CD4-positive, alpha-beta T cell treated with Interferon alpha-2 for 1 hour (primary cell): ENCODE measurements around the gene DGKE.

Source experiments
- DNase-seq, 2 donors: peaks; one replicate each; pipeline ENCODE4 v3.0.0-alpha.2; 2020 to 2022

Gene DGKE

DNA sequence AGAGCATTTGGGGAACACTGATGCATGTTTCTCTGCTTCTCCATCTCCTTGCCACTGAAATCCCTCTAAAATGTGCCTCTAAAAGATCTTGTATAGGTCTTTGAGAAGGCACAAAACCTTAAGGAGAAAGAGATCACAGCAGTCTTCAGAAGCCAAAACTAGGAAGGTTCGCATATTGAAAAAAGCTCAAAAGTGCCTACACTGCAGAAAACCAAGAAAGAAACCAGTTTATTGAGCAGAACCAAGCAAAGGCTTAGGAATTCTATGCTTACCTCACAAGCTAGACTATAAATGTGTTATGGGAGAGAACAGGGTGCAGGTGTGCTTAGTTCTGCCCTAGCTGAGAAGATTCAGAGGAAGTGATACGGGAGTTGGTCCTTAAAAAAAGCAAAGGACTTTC is 16.6 kb downstream of the DGKE start:
- DNase-seq = no peak

DNA sequence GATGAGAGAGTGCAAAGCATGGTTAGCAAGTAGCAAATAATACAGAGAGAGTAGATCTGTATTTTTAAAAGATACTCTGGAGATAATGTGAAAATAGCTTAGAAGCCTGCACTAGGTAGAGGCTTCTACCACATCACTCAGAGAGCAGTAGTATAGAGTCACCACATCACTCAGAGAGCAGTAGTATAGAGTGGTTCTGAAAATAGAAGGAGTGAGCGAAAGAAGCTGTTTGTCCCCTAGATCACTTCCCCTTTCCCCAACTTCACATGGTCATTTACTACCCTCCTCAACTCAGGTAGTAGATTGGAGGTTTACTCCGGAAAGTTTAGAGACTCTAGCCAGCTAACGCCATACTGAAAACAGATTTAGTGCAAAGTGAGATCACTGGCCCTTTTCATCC is 17.1 kb downstream of the DGKE start:
- DNase-seq = no peak

DNA sequence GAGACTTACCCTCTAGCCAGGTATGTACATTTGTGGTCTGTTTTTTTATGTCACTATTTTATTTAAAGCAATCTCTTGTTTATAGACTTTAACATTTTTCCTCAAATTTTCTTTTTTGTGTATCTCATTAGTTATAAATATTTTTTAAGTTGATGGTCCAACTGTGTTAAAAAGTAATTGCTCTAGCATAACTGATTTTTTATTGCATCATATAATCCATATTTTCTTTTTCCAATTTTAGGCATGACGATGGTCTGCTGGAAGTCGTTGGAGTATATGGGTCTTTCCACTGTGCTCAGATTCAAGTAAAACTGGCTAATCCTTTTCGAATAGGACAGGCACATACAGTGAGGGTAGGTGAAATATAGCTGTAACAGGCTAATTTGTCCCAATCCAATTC is 27.9 kb downstream of the DGKE start:
- DNase-seq = no peak

DNA sequence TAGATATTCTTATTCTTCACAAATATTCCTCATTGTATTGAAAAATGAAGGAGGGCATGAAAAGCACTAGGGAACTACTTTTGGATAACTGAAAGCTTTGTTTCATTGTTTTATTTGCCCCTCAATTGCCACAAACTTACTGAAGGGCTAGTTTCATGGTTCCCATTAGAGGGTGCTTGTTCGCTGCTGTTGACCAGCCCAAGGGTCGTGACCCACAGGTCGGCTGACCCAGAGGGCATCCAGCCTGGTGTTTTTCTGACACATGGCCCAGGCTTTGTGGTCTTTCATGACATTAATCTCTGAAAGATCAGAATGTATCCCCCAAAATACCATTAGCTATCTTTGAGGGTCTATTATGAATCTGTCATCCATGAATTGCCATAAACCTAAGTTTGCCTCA is 30.0 kb downstream of the DGKE start:
- no peak for DNase-seq

GRCh38 chr17:56866076-56866475 is 32.1 kb downstream of the DGKE start:
- no peak for DNase-seq

DNA sequence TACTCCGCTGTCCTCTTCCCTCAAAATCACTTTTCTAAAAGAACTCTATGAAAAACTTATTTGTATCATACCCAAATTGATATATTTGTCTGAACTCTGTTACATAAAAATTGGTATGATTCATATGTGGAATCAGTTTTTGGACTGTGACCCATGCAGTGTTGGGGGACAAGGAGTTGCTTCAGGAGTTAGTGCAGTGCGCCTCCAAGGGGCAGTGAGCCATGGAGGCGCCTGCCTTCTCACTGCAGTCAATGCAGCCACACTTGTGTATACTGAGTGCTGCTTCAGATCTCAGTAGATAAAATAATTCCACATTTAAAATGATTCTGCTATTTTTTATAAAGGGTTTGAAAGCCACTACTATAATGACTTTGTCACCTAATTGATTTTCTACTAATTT is 32.5 kb downstream of the DGKE start:
- no peak for DNase-seq

DNA sequence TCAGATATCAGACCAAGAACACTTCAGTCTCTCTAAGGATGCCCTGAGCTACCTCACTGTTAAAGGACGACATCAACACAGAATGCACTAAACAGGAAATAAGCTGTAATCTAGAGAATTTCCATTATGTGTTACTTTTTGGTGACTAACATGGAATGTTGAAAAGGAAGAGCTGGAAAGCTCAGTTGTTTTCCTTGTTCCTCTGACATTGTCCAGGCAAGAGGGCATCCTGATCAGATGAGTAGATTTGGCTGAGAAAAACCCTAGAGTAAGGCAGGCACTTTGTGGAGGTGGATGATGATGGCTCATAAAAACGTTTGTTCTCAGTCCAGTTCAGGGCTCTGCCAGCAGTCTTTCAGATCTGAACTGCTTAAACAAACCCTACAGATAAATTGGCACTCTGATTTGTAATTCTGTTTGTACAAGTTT is 34.0 kb downstream of the DGKE start:
- DNase-seq = no peak

DNA sequence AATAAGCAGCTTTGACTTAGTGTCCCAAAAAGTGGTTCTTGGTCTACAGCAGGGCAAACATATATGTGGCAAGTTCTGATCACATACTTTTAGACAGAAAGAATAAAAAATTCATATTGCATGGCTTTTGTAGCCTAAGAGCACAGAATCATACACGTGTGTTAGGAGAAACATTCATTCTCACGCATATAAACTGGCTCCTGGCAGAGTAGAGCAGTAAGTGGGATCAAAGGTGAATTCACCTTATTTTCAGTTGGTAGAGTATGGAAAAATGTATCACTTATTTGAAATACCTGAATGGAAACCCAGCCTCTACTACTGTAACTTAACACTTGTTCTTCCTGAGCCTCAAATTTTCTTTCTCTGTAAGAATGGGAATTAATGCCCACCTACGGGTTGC is 34.8 kb downstream of the DGKE start:
- DNase-seq = no peak

- DNase-seq = peak in 1 of 2 donors; percentile 13
These were observed 36.2 kb downstream of the DGKE start for GRCh38 chr17:56870081-56870651.

DNA sequence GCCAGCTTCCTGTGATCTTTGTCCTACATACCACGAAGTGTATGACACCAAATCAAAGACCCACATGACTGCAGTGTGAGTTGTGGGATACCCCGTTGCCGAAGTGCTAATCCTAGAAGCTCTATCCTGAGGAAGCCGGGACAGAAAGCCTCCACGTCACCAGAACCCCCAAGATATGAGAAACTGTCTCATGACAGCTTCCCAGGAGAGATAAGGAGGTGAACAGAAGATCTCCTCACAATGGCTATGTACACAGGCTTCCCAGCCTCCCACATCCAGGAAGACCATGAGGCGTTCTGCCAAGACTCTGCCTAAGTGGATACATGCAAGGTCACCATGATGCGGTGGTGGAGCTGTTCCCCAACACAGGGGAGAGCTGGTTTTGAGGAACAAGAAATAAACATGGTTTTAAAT is 42.8 kb downstream of the DGKE start:
- DNase-seq = no peak

DNA sequence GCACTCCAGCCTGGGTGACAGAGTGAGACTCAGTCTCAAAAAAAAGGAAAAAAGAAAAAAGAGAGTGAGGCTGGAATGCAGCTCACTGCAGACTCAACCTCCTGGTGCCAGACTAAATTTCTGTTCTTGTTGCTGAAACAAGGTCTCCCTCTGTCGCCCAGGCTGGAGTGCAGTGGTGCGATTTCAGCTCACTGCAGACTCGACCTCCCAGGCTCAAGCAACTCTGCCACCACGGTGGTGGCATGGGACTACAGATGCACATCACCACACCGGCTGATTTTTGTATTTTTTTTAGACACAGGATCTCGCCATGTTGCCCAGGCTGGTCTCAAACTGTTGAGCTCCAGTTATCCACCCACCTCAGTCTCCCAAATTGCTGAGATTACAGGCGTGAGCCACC is 45.3 kb downstream of the DGKE start:
- no peak for DNase-seq

- no peak for DNase-seq
These were observed 46.2 kb downstream of the DGKE start for GRCh38 chr17:56880133-56880532.

DNA sequence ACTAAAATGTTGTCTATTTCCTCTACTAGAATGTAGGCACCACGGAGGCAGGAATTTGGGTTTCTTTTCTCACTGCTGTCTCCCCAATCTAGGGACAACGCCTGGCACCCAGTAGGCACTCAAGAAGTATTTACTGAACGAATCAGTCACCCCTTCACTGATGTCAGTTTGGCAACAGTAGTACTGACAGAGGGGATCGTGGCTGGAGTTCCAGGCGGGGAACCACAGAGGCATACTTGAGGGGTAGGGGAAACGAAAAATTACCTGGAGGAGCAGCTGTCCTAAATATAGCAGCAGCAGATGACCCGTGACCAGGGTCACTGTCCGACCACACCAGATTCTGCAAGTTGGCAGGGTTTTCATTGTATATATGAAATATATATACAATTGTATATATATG is 46.6 kb downstream of the DGKE start:
- DNase-seq = no peak

DNA sequence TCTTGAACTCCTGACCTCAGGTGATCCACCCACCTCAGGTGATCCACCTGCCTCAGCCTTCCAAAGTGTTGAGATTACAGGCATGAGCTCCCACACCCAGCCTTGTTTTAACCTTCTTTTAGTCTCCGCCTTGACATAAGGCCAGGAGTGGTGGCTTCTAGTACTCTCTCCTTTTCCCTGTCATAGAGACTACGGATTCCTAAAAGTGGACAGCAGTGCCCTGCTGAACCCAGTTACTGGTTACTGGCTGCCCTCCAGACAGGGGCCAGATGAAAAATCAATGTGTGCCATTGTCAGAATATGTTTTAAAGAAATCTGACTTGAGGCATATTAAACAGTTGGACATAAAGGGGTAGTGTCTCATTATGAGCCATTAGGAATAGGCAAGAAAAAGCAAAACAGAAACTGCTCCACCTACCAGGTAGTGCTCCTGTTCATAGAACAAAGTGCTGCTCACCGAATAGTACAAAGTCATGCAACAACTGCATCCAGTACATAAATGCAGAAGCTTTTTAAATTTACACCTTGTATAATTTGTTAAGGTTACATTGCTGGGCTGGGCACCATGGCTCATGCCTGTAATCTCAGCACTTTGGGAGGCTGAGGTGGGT is 47.8 kb downstream of the DGKE start:
- no peak for DNase-seq

GRCh38 chr17:56883616-56884015 is 49.7 kb downstream of the DGKE start:
- DNase-seq = no peak

- DNase-seq = no peak
These were observed 50.7 kb downstream of the DGKE start for GRCh38 chr17:56884483-56885311.

DNA sequence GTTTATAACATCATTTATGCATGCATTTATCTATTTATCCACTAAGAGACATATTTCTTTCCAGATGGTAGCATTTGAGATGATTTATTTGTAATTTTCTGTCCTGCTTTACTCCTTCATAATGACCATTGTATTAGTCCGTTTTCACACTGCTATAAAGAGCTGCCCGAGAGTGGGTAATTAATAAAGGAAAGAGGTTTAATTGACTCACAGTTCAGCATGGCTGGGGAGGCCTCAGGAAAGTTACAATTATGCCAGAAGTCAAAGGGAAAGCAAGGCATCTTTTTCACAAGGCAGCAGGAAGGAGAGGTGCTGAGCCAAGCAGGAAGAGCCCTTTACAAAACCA is 51.3 kb downstream of the DGKE start:
- DNase-seq = no peak

DNA sequence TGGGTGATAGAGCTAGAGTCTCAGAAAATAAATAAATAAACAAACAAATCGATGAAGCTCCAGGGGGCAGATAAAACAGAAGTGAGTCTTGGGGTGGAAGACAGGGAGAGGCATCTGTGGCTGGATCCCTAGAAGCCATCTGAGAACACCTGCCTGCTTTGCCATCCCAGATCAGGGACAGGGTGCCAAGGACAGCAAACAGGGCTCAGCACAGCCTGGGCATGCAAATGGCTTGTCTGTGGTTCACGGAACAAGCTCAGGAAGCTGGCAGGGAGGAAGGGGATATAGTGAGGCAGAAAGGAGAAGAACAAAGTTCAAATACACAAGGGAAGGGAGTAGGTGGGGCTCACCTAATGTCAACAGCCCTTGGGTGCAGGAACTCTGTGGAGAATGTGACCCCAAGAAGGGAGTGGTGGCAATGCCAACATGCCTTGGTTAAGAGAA is 52.4 kb downstream of the DGKE start:
- DNase-seq = no peak

DNA sequence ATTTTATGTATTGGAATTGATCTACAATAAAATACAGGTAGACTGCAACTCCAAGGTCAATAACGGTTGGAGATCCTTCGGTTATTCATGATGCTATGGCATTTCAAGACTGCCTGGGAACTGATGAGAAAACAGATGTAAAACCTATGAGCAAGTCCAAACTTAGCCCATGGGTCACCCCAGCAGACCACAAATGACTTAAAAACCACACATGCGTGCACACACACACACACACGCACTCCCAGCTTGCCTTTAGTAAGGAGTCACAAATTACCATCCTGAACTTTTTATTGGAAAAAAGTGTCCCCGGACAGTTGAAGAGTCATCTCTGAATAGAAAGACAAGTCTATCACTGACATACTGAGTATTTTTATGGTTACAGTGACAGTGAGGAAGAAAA is 53.2 kb downstream of the DGKE start:
- DNase-seq = no peak

- no peak for DNase-seq
These were observed 53.9 kb downstream of the DGKE start for GRCh38 chr17:56887552-56888467.

GRCh38 chr17:56890390-56890789 is 56.4 kb downstream of the DGKE start:
- no peak for DNase-seq

DNA sequence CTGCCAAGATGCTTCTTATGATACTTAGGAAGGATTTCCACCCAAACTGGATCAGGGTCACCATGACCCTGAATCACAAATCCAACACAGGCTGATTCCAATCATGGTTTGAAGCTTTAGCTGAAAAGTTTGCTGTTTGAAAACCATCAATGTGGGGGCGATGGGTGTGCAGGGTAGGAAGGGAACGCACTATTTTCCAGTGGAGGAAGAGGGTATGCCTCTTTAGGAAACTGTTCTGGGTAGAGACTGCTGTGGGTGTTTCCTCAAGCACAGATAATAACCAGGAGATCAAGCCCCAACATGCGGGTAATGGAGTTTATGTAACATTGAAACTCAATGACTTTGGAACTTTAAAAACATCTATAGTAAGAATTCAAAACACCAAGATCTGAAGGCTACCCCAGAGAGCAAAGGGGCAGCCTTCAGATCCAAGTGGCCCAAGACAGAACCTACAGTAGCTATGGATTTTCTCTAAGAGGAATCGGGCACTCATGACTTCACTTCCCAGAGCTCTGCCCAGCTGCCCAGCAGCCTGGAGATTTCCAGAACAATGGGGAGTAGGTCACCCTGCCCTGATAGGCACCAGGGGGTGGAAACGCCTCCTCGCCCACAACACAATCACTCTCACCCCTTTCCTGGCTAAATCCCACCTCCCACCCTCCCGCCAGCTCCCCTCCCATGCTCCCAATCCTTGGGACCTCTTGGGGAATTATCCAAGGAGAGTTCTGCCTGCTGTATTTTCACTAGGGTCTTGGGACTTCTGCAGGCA is 57.1 kb downstream of the DGKE start:
- DNase-seq = no peak
